ENCODE results near the gene HTR3D.
"Not testable (repeated sequence)": the region's sequence is repeated elsewhere in the genome, so short reads cannot be mapped to it uniquely, and the experiment has no call there.

Gene HTR3D

GRCh38 chr3:184031187-184031792 lies at the start of gene HTR3D:
TSS of gene HTR3D (plus strand) at chr3:184031742. CDS start at chr3:184031742, 0 bp downstream.
- no peak for DNase-seq

DNA sequence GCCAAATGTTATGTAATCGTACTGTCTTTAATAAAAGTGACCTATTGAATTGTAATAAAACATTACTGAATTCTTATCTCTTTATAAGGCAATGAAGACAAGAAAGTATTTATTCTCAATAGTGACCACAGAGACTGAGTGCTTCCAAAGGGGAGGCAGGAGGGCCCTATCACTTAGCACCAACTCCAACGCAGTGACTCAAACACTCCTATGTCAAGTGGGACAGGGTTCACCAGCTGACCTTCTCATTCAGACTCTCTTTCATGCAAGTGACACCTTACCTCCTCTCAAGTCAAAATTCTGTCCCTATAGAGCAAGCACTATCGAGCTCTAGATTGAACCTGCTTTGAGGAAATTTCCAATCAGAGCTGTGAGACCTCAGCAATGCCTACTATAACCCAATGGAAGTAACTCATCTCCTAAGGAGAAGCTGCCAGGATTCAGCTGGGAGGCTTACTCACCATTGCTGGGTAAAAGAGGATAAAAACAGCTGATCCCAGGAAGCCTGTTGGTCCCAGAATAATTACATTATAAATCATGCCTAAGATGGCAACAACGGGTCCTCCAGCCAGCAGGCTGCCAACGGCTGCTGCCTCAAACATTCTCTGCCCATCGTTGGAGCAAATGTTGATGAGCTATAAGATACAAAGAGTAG lies 49.4 kb upstream of the HTR3D start:
- no peak for DNase-seq

DNA sequence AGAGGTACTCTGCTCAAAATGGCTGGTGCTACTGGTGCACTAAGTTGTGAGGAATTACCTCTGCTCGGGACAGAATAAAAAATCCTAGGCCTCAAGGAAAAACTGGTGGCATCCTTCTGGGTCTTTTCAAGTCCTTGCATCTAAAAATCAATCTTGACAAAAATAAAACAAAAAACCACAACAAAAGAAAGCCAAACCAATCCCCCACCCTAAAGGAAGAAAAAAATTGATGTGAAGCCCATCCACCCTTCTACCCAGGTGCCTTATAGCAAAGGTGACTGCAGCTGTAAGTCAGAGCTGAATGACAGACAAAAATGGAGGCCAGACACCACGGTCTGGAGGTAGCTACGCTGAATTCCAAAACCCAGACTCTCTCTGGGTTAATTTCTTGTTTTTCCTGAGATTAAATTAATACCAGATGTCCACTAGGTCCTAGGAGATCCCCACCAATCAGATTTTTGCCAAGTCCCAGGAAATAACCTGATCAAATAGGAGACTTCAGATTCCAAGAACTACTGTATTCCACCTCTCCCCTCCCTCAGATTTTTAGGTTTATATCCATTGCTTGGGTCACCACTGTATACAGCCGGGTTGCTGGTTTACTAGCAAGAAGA lies 47.3 kb upstream of the HTR3D start:
- DNase-seq, result no peak

DNA sequence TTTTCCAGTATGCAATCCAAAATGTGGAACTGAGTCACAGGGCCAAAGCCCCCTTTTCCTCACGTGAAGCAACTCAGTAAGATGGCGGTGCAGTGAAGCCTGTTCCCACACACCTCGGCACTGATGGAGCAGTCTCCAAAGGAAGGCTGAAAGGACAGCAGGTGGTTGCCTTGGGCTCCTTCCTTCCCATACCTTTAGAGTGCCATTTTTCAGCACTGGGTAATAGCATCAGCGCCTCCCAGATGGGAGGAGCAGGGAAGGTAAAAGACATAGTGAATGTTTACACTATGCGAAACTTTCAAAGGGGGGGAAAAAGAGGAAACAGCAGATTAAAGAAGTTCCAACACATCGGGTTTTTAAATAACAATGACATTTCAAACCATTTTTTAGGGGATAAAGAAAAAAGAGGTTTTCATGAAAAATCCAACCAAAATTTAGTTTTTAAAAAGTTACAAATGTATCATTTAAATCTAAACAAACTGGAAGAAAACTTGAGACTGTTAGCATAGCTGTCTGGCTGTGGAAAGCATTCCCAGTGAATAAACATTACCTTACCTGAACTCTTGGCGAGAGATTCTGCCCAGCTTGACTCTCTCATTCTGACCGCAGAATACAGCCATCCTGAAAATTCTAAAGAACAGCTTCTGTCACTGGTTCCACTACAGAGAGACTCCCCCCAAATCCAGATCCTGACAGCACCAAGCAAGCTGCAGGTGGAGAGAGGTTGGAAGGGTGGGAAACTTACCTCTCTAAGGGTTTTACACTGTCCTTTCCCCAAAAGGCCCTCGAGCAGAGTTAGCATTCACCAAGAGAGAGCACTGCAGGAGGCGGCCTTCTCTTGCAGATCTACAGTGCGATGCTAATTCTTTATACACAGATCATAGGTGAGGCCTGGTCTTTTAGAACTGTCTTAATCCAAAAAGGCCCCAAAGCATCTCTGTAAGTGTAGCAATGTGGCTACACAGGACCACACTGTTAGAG lies 46.5 kb upstream of the HTR3D start:
- DNase-seq, result no peak

DNA sequence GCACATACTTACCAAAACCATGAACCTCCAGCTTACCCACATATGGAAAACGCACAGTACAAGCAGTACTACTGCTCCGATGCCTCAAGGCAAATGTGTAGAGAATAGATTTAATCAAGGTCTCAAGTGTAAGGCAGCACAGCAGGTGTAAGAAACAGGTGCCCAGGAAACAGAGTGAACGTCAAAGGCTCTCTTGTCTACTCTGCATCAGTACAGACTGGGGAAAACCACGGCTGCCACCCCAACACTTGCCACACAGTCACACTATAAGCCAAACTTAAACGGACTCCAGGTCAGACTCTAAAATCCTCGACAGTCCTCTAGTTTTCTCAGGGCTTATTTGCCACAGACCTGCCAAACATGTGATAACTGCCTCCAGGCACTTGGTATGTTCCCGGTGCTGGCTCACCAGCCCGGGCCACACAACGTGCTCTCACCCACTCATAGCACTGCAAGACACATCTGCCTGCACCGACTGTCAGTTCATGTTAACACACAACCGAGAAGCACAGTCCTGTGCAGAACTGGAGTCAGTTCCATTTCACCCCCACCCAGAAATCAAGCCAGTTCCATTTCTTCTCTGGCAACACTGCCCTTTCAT lies 44.4 kb upstream of the HTR3D start:
- DNase-seq, result no peak

- no peak for DNase-seq
Observed at GRCh38 chr3:183988216-183988790, 43.2 kb upstream of the HTR3D start.

GRCh38 chr3:183991403-183991802 lies 40.1 kb upstream of the HTR3D start:
- DNase-seq, result no peak

GRCh38 chr3:184001761-184002160 lies 29.8 kb upstream of the HTR3D start:
- no peak for DNase-seq

DNA sequence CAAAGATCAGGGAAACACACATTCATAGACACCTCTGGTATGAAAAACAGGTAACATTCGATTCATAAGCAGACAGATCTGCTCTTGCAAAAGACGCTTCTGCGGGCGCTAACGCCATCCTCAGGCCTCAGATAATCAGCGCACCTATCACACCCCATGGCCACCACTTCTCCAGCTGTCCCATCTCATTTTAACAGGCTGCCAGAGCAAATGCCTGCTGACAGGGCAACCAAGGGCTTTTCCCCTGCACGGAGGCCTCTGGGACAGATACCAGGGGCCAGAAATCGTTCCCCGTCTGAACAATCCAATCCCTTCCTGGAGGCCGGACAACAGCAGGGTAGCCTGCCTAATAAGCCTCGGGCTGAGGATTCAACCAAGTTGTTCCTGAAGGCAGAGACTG lies 29.1 kb upstream of the HTR3D start:
- DNase-seq, result no peak

- DNase-seq, result no peak
Observed at GRCh38 chr3:184003187-184003967, 28.2 kb upstream of the HTR3D start.

DNA sequence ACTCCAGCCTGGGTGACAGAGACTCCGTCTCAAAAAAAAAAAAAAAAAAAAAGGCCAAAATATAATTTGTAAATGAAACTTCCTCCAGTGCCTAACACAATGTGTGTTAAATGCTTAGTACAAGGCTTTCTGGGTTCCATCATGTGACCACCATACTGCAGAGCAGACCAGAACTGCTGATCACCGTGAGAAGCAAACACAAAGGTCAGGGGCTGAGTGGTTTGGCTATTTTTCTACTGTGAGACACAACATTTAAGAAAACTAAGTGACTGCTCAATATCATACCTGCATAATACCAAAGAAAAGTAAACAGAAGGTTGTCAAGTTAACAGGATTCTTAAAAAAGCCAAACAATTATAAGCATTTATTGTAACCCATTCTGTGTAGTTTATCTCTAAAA lies 27.1 kb upstream of the HTR3D start:
- DNase-seq, result no peak

GRCh38 chr3:184005941-184006507 lies 25.5 kb upstream of the HTR3D start:
- DNase-seq, result no peak

DNA sequence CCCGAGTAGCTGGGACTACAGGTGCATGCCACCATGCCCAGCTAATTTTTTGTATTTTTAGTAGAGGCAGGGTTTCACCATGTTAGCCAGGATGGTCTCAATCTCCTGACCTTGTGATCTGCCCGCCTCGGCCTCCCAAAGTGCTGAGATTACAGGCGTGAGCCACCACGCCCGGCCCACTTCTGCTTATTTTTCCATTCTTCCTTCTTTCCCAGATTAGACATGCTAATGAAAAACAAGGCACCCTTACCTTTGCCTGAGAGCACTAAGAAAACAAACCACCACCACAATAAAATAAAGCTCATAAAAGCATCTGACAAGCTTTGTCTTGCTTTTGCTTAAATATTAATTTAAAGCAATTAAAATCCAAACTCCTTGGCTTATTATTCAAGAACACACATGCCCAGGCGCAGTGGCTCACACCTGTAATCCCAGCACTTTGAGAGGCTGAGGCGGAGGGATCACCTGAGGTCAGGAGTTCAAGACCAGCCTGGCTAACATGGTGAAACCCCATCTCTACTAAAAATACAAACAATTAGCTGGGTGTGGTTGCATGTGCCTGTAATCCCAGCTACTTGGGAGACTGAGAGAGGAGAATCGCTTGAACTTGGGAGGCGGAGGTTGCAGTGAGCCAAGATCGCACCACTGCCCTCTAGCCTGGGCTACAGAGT lies 24.3 kb upstream of the HTR3D start:
- DNase-seq, result not testable (repeated sequence)

GRCh38 chr3:184008161-184008560 lies 23.4 kb upstream of the HTR3D start:
- no peak for DNase-seq

DNA sequence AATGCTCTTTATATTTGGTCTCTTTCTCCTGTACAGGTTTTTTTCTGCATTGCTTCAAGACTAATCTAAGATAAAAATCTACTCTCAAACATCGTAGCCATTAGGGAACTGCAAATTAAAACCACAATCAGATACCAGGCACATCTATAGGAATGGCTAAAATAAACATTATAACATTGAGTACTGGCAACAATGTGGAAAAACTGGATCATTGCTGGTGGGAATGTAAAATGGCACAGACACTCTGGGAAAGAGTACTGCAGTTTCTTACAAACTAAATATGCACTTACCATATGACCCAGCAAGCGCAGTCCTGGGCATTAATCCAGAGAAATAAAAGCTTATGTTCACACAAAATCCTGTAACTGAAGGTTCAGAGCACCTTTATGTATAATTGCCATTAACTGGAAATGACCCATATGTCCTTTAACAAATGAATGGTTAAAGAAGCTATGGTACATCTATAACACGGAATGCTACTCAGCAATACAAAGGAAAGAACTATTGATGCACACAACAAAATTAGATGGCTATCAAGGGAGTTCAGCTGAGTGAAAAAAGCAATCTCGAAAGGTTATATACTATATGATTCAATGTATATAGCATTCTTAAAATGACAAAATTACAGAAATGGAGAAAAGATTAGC lies 20.2 kb upstream of the HTR3D start:
- DNase-seq, result no peak

- DNase-seq, result no peak
Observed at GRCh38 chr3:184011937-184012889, 19.3 kb upstream of the HTR3D start.

DNA sequence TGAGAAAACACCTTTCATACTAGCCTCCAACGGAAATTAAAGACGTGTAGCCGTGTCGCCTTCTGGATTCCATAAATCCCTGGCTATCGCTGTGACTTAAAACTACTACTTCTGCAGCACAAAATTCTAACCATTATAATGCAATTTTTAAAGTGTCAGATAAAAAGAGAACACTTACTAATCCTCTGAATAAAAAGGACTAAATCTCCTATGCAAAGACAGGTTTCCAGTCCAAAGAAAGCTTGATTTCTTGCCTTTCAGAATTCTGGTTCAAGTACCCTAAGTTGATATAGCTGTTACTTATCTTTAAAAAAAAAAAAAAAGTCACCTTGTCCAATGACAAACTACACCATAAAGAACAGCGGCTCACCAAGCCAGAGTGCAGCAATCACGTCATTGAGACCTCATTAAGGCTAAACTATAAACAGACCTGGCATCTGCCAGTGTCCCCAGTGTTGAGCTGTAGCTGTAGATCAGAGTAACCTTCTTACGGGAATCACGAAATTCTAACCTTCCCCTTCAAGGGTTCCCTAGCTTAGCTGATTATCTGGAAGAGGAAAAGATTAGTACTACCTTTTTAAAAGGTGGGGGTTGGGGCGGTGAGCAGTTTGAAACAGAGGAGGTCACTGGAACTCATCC lies 16.0 kb upstream of the HTR3D start:
- no peak for DNase-seq

DNA sequence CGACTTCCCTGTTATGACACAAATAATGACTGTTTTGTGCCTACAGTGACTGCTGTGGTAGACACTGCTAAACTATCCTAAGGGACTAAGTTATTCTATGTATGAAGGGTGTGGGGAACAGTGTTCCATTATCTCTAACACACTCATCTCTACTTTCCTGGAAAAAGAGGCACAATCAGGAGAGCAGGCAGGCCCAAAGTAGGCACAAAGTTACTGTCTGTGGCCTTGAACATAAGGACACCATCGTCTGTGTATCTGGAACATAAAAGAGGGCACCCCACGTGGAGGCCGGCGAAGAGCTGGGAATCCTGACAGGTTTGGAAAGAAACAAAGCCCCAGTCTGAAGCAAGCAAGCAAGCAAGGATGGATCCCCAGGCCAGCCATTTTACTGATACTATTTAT lies 15.4 kb upstream of the HTR3D start:
- DNase-seq, result no peak

All from GOT3 (cell line).